VCaP (cell line): Measurements from ENCODE around the gene TMEM165.

Experiments used
- H3K27ac ChIP-seq: fragments of 450-650 bp; 2 replicates; pipeline ENCODE4 v1.5.1; 2017
- TF ChIP-seq, protein P1 (sequence below): fragments of 450-650 bp; conservative IDR thresholded peaks from 2 replicates; pipeline ENCODE4 v1.5.1; 2017; ENCODE audit warnings: mild to moderate bottlenecking, moderate library complexity

The TMEM165 gene

DNA sequence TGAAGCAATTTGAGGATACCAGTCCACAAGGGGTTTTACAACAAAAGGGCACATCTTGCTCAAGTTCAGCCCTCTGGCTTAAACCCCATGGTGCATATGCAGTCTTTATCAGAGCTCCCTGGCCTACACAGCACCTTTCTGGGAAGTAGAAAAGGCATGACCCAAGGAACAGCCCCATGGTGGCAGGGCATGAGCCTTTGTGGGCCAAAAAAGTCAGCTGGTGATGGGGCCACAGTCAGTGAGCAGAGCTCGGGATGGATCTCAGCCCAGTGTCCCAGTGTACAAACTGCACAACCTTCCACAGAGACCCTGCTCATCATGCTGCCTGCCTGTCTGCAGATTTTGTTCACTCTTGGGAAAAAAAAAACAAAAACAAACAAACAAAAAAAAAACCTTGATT lies 22.3 kb upstream of the TMEM165 start:
- TF ChIP-seq, protein P1, sequence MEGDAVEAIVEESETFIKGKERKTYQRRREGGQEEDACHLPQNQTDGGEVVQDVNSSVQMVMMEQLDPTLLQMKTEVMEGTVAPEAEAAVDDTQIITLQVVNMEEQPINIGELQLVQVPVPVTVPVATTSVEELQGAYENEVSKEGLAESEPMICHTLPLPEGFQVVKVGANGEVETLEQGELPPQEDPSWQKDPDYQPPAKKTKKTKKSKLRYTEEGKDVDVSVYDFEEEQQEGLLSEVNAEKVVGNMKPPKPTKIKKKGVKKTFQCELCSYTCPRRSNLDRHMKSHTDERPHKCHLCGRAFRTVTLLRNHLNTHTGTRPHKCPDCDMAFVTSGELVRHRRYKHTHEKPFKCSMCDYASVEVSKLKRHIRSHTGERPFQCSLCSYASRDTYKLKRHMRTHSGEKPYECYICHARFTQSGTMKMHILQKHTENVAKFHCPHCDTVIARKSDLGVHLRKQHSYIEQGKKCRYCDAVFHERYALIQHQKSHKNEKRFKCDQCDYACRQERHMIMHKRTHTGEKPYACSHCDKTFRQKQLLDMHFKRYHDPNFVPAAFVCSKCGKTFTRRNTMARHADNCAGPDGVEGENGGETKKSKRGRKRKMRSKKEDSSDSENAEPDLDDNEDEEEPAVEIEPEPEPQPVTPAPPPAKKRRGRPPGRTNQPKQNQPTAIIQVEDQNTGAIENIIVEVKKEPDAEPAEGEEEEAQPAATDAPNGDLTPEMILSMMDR: no peak
- H3K27ac ChIP-seq: no peak overlapping the region

DNA sequence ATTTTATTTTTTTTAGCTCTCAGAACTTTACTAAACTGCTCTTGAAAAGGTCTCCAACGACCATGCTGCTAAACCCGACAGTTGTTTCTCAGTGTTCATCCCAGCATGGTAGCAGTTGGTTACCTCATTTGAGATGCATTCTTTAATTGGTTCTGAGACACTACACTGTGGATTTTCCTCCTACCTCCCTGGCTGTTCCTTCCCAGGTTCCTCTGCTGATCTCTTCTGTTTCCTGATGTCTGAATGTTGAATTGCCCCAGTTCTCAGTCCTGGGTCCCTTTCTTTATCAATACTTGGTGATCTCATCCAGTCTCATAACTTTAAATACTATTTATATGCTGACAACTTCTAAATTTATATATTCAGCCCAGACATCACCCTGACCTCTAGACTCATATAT lies 19.1 kb upstream of the TMEM165 start:
- TF ChIP-seq, protein P1: no peak

DNA sequence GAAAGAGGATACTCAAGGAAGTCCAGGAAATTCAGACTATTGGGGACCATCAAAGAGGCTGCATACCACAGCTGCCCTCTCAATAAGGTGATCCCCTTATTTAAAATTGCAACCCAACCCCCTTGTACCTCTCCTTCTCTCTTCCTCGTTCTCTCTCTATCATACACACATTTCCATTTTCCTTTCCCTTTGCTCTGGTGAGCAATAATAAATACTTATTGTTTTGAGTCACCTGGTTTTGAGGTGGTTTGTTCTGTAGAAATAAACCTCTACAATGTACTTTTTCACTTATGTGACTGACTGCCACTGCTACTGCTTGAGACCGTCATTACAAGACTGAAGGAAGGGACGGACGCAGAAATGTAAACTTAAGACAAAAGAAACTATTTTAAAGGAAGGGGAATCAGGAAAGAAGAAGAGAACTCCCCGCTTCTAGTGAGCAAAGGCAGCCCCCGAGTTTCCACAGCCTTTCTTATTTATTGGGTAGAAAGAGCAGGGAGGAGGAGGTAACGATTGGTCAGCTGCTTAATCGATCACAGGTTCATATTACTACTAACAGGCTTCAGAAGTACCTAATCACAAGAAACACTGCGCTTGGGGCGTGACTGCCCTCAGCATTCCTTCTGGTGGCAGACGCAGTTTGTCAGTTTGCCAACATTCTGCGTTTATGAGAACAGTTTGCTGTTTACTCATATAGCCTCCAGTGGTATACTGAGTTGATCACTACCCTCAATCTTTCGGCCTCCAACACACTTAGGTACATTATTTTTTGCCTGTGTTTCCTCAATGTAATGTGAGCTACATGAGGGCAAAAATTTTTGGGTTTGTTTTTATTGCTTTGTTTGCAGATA lies 16.9 kb upstream of the TMEM165 start:
- H3K27ac ChIP-seq: peak overlapping the region; percentile 49
- TF ChIP-seq, protein P1: no peak

More for the DNA sequence above, 19.1 kb upstream of the TMEM165 start:
- no peak overlapping the region for H3K27ac ChIP-seq

DNA sequence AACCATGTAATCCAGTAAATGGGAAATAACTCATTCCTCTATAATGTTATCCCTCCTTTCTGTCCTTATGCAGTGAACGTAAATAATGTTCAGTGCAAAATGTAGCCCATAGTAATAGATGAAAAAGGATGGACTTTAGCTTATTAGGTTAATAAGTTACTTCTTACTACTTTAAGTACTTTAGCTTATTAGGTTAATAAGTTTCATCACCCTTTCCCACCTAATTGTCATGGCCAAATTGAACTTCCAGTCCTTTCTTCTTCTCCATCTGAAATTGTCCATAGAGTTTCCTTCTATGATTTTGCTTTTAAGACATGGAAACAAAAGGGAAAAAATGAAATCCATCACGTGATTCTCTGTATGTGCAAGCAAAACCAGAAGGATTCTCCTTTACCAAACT lies 15.2 kb upstream of the TMEM165 start:
- TF ChIP-seq, protein P1: no peak
- H3K27ac ChIP-seq: peak overlapping the region; percentile 49

DNA sequence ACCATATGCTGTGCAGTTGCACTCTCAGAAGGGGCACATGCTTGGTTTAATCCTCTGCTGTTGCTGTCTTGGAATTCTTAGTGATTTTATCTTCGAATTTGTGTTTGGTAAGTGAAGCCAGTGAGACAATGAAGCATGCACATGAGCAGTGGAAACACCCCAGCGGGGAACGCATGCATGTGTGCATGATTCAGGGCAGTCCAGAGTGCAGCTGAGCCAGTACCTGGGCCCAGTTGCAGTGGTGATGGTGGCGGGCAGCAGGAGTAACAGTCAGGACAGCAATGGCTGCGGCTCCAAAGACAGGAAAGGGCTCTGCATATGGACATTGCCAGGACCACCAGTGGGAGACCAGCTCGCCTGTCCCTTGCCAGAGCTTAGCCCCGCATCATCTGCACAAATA lies 14.3 kb upstream of the TMEM165 start:
- TF ChIP-seq, protein P1: no peak

DNA sequence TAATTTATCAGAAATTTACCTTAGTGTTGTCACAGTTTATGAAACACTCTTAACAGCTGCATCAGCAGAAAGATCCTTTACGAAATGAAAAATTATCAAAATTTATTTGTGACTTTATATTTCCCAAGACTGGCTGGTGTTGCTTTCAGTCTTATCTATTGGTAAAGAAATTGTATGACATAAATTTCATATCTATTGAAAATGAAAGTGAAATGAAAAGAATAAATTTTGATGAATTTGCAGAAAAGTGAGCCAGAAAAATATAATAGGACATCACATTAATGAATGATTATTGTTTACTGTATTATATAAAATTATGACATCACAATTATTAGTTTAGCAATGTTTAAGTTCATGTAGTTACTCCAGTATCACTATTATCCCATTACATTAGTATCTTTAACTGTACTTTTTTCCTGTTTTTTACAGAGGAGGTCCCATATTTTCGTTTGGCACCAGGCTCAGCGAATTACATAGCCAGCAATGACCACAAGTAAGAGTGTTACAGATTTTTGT lies 13.2 kb upstream of the TMEM165 start:
- H3K27ac ChIP-seq: no peak overlapping the region
- TF ChIP-seq, protein P1: no peak

More for the DNA sequence above, 14.3 kb upstream of the TMEM165 start:
- no peak overlapping the region for H3K27ac ChIP-seq

DNA sequence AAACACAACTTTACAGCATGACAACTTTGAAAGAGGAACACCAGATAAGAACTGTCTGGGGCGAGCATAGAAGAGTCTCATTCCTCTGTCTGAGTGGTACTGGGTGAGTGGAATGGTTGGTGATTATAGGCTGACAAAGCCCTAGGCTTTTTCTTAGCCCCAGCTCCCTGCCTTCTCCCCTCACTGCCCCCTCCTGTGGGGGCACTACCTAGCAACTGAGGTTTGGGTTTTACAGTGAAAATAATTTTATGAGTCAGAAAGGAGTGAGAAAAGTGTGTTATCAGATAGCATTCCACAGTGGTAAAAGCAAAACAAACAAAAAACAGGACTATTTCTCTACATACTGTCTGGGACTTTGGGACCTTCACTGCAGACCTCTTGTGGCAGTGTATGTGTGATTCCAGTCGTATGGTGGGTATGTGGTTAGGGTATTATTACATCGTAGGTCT lies 10.5 kb upstream of the TMEM165 start:
- H3K27ac ChIP-seq: no peak overlapping the region

More for the DNA sequence above, 10.5 kb upstream of the TMEM165 start:
- TF ChIP-seq, protein P1: no peak
